Measurements from ENCODE around the gene DTX1.

GRCh38 chr12:113142886-113143332 lies 86.4 kb downstream of the DTX1 start:
- TF ChIP-seq POLR2AphosphoS5 (IDR thresholded peaks at IDR 0.05; ENCODE audit: borderline replicate concordance, low read depth, low read length) (no peak), EZH2 (IDR thresholded peaks at IDR 0.05) (no peak), FOXP2 (optimal IDR thresholded peaks at IDR 0.05; ENCODE audit: control extremely low read depth, extremely low read length, insufficient read depth) (no peak)
